Measurements from ENCODE around the gene MED9.

Gene MED9

DNA sequence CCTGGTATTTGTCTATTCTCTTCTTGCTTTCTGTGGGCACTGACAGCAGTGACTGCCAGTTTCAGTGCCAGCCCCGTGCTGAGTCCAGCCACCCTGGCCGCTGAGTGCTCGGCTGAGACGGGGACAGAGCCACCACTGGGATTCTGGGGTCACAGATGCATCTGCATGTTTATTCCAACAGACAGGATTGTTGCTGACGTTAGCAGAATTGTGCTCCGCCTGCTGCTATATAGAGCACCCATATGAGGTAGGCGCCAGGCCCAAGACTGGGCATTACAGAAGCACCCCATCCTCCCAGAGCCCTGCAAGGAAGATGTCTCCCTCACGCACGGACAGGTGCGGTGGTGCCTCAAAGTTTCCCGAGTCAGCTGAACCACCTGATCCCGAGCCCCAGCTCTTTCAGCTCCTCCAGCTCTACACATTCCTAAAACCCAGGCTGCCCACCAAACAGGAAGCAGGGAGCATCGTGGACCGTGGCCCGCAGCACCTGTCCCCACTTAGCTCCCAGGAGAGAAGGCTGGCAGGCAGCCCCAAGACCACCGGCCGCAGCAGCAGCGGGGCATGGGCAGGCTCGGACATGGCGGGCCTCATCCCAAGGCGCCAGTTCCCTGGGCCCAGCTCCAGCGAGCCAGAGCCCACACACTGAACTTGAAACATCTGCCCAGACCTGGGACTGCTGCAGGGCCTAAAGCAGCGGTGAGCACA lies 64.3 kb downstream of the MED9 start:
- no peak overlapping the region for H3K4me3 ChIP-seq
- no peak overlapping the region for H3K9ac ChIP-seq (ENCODE audit: insufficient read length)
- no peaks in the 10 kb centered on the region for H3K36me3 ChIP-seq (ENCODE audit: insufficient read depth, low read length)
- no peak for DNase-seq (ENCODE audit: low read depth, low spot score)
- H3K9me3 ChIP-seq (ENCODE audit: low read depth, low read length): no peaks in the 10 kb centered on the region
- H3K27ac ChIP-seq: no peak overlapping the region
- no peak for TF ChIP-seq EZH2 (IDR thresholded peaks at IDR 0.05)
- no peak for TF ChIP-seq POLR2AphosphoS5 (IDR thresholded peaks at IDR 0.05; ENCODE audit: borderline replicate concordance, low read depth, low read length)
- TF ChIP-seq FOXP2 (optimal IDR thresholded peaks at IDR 0.05; ENCODE audit: control extremely low read depth, extremely low read length, insufficient read depth): no peak

DNA sequence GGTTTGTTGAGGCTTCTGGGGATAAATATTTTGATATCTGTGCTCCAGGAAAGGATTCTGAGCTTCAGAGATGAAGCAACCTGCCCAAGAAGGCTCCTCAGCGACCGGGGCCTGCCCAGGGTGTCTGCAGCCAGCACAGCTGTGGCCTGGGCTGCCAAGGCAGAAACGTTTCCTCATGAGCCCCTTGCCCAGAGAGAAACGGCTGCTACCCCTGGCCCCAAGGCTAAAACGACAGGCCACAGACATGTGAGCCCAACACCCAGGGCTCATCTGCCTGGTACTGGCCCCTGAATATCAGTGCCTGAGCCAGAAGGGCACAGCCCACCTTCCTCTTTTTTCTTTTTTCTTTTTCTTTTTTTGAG lies 64.8 kb downstream of the MED9 start:
- no peak for TF ChIP-seq POLR2AphosphoS5 (IDR thresholded peaks at IDR 0.05; ENCODE audit: borderline replicate concordance, low read depth, low read length)
- TF ChIP-seq FOXP2 (optimal IDR thresholded peaks at IDR 0.05; ENCODE audit: control extremely low read depth, extremely low read length, insufficient read depth): no peak
- no peak for TF ChIP-seq EZH2 (IDR thresholded peaks at IDR 0.05)
- H3K4me3 ChIP-seq: no peak overlapping the region
- H3K36me3 ChIP-seq (ENCODE audit: insufficient read depth, low read length): no peaks in the 10 kb centered on the region
- no peaks in the 10 kb centered on the region for H3K9me3 ChIP-seq (ENCODE audit: low read depth, low read length)
- no peak overlapping the region for H3K27ac ChIP-seq
- no peak for DNase-seq (ENCODE audit: low read depth, low spot score)
- no peak overlapping the region for H3K9ac ChIP-seq (ENCODE audit: insufficient read length)

Data from SK-N-MC (cell line).